ENCODE results near the gene PKP3.
"Not testable (repeated sequence)": the region's sequence is repeated elsewhere in the genome, so short reads cannot be mapped to it uniquely, and the experiment has no call there.

The PKP3 gene

DNA sequence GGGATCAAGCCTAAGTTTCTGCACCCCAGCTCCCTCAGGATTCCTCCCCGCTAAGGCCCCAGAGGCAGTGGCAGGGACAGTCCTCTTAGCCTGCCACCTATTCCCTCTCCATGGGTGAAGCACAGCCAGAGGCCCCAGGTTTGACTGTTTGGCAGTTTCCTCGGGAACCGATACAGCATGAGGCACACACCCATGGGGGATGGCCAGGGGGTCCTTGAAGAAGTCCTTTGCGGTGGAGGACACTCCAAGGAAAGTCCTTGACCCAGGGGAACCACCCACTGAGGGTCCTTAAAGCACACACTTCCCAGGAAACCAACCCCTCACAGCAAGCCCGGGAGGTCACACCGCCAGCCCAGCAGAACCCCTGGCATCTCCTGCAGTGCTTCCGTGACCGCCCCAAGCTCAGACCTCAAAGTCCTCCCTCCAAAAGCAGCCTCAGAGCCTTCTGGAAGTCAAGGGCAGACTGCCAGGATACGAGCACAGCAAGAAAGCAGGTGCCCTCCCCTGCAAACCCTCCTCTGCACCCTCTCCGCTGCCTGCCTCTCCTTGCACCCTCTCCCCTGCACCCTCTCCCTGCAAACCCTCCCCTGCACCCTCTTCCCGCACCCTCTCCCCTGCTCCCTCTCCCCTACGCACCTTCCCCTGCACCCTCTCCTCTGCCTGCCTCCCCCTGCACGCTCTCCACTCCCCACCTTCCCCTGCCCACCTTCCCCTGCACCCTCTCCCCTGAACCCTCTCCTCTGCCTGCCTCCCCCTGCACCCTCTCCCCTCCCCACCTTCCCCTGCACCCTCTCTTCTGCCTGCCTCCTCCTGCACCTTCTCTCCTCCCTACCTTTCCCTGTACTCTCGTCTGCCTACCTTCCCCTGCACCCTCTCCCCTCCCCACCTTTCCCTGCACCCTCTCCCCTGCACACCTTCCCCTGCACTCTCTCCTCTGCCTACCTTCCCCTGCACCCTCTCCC lies 19.4 kb downstream of the PKP3 start:
- DNase-seq = no peak

DNA sequence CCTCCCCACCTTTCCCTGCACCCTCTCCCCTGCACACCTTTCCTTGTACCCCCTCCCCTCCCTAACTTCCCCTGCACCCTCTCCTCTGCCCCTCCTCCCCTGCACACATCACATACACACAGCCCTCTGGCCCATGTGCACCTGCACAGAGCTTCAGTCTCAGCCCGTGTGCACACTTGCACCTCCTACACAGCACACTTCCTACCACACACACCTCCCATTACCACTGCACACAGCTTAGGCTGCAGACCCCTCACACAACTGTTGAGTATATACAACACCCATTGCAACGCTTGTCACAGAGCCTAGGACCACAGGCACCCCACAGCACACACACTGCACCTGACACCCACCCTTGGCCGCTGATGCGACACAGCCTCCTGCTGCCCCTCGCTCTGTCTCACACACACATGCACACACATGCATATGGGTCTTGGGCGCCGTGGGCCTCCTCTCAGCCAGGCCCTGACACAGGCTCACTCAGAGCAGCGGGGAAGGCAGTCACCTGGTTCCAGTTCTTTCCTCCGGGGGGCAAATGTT lies 20.4 kb downstream of the PKP3 start:
- no peak for DNase-seq

DNA sequence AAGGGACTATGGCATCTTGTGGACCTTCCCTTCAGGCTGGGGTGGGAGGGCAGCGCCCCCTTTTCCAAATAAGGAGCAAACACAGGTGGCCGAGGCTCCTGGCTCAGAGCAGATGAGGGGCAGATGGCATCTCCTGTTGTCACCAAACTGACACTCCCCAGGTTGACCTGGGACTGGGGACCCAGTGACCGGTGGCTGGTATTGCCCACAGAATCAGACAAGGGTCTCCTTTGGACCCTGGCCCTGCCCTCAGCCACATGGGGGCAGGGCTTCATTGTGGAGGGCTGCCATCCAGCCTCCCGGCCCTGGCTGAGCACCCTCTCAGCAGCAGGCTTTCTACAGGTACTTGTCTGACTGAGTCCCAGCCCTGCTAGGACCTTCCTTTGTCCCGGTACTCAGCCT lies 21.6 kb downstream of the PKP3 start:
- DNase-seq = no peak

DNA sequence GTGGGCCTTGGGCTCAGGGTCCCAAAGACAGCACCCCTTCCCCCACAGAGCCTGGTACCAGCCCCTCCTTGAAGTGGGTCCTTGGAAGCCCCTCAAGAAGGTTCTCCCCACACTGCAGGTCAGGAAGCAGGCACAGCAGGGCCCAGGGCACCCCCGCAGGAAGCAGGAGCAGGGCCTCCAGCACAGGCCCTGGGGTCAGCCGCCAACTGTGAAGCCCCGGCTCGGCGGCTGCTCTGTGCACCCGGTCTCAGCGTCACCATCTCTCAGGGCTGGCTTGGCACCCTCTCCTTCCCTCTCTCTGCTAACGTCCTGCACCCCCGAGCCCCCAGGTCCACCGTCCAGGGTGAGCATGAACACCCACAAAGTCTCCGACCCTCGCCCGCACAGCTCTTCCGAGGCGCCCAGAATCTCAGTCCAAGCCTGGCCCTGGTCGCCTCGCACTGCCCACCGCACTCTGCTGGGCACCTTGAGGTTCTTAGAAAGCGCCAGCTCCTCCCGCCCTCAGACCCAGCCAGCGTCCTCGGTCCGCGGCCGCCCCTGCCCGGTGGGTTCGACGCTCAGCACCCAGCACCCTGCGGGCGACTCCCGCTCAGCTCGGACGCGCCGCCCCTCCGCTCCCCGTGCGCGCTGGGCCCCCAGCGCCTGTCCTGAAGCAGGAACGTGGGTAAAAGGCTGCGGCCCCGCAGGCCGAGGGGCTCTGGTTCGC lies 22.2 kb downstream of the PKP3 start:
- no peak for DNase-seq

DNA sequence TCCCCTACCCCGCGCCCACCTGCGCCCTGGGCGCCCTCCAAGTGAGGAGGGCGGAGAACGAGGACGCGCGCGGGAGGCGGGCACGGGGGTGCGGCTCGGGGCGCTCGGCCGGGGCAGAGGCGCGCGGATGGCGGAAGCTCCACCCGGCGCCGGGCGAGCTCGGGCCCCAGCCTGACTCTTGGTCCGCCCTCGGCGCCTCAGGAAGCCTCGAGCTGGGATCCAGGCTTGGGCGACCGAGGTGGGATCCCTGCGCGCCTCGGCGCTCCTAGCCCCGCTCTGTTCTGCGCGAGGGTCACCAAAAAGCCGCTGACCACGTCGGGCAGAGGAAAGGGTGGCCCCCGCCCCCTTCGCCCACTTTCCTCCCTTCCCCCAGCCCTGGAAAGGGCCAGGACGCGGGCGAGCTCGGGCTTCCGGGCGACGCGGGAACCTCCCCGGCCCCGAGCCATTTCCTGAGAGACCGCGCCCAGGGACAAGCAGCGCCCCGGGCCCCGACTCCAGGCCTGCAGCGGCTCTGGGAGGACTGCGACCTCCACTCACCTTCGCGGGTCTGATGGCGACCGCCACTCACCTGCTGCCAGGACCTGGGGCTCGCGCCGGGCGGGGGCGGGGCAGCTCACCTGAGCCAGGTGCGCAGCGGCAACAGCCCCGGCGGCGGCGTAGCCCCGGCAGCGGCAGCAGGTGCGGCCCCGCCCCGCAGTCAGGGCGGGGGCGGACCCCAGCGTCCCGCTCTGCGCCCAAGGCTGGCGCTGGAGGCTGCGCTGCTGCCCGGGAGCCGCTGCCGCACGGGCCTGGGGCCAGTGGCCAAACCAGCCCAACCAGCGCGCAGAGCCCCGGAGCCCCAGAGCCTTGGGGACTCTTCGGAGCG lies 23.0 kb downstream of the PKP3 start:
- no peak for DNase-seq

DNA sequence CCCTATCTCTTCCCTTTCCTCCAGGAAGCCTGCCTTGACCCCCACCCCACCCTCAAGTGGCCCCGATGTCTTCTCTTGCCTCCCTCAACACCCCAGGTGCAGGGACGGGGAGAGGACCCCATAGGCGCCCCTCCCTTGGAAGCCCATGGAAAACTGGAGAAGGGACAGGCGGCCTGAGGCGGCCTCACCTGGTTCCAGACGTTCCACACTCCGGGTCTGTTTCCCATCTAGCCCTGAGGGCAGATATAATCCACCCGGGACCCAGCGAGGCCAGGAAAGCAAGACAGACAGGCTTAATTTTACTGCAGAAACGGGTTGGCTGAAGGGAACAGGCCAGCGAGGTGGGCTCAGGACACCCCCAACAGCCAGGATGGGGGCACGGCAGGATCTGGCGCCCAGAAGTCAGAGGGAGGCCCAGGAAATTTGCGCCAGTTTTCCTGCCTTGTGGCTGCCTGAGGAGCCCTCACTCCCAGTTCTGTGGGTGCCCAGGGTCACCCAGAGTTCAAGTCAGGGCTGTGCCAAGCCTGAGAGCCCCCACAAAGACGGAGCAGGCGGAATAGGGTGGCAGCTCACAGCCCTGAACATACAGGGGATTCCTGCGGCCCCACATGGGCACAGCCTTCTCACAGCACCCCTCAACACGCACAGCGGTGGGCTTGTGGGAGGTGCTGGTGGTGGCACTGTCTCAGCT lies 23.8 kb downstream of the PKP3 start:
- no peak for DNase-seq

DNA sequence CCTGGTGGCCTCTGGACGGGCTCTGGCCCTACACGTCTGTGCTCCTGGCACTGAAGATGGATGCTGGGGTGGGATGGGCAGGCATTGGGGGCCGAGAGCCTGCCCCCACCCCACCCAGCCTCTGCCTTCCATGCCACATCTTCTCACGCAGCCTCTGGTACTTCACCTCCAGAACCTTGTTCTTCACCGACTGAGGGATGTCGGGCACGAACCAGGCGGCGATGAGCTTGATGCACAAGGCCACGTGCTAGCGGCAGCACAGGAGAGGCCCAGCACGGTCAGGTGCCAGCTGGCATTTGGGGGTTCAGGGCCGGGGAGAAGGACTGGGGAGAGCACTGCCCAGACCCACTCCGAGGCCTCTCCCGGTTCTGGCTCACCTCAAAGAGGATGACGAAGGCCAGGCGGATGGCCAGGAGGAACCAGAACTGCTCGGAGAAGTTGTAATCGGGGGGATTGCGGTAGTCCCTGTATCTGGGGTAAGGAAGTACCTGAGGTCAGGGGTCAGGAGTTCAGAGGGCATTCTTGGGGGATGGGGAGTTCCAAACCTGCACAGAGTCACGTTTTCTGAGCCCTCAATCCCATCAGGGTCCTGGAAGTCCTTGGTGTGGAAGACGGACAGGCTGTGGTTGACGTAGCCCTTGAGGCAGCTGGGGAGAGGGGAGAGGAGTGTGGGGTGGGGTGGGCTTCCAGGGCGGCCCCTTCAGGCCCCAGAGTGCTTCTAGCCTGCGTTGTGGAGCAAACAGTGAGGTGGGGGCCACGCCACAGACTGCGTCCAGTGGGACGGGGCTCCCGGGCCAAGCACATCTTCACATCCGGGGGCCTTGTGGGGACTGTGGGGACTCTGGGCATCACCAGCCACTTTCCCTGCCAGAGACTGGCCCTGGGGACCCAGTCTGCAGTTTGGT lies 24.6 kb downstream of the PKP3 start:
- no peak for DNase-seq

DNA sequence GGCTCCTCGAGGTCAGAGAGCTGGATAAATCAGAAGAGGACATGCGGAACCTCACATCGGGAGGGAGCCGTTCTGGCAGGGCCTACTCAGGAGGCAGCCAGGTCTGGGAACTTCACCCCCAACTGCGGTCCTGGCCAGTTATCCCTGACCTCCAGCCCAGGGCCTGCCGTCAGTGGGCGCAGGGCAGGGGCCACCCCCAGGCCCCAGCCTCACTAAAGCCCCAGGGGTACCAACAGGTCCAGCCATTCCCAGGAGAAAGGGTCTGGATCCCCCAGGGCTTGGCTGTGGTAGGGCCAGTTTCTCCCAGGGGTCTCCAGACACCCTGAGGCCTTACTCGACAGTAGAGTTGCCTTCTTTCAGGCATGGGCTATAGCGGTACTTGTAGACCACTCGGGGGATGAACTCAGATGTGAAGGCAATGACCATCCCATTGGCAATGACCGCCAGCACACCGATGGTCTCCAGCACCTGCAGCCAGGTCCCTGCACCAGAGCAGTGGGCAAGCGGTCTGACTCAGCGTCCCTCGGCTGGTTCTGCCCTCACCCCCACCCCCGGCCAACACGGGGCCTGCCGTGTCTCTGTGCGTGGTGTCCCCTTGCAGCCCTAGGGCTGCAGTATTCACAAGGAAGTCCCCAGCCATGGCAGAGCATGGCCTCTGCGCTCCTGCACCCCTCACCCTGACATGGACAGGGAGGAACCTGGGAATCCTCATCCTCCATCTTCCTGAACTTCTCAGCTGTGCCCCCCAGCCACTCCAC lies 25.4 kb downstream of the PKP3 start:
- no peak for DNase-seq

DNA sequence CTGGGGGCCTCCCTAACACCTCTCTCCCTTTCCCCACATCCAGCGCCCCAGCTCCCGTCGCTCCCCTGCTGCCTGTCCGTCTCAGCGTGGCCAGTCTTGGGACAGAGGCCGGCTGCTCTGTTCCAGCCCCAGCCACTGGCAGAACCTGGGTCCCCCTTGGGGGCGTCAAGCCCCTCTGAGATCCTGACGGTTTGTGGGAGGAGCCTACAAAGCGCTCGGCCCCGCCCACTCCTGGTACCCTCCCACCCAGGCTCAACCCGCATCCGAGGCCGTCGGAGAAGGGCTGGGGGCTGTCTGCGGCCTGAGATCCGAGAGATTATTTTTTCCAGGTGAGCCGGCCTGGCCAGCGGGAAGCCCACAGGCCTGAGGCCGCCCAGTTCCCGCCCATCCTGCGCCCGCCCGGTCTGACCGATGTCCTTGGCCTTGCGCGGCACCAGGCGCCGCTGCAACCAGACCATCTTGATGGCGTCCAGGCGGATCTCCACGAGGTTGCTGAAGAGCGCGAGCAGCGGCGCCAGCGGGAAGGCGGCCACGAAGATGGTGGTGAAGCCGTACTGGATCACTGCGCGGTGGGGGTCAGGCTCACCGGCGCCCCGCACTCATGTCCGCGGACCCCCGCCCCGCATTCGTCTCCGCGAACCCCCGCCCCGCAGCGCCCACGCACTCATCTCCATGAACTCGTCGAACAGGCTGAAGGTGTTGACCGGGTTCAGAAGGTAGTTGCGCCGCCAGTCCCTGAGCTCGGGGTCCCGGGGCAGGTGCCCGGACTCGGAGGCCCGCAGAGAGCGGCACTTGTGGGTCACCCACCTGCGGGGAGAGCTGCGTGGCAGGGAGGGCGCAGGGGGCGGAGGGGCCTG lies 26.3 kb downstream of the PKP3 start:
- no peak for DNase-seq

DNA sequence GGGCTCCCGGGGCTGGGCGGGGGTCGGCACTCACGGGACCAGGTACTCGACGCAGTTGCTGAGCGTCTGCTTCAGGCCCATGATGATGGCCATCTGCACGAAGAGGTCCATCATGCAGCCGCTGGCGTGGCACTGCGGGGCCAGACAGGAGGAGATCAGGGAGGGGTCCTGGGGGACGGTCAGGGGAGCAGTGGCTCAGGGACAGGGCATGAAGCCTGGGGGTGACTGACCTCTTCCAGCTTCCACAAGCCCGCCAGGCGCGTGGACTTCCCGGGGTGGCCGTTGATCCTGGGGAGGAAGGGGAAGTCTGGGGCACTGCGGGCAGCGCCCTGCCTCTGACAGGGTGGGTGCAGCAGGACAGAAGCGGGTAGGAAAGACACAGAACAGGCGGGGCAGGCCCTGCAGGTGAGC lies 26.9 kb downstream of the PKP3 start:
- no peak for DNase-seq

DNA sequence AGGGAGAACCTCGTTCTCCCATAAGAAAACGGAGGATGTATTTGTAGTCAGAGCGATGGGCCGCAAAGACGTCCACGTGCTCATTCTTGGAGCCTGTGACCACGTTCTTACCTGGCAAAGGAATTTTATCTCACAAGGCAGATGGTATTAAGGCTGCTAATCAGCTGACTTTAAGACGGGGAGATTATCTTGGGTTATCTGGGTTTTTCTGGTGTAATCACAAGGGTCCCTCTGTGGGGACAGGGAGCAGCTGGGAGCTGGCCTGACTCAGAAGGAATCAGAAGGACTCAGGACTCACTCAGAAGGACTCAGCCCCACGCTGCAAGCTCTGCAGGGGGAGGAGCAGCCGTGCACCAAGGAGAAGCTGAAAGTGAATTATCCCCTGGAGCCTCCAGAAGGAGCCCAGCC lies 28.2 kb downstream of the PKP3 start:
- no peak for DNase-seq

DNA sequence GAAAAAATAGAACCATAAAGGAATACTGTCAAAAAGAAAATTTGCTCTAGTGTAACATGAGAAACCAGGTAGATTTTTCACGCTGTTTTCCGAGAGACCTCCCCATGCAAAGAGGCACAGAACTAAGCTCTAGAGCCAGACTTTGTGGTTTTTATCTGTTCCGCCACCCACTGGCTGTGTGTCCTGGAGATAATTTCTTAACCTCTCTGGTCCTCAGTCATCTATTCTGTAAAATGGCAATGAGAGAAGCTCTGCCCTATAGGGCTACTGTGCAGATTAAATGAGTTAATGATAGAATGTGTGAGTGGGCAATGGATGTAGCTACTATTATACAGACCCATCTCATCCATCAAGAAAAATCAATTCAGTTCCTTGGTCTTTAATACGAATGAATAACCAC lies 30.2 kb downstream of the PKP3 start:
- DNase-seq = no peak

DNA sequence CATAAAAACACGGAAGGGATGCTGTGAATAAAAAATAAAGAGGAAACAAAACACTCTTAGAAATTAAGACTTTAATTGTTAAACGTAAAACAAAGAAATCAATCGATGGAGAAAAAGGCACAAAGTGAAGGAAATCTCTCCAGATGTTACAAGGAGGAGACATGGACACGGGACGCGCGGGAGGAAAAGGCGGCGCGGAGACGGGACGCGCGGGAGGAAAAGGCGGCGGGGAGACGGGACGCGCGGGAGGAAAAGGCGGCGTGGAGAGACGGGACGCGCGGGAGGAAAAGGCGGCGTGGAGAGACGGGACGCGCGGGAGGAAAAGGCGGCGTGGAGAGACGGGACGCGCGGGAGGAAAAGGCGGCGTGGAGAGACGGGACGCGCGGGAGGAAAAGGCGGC lies 30.8 kb downstream of the PKP3 start:
- not testable (repeated sequence) for DNase-seq

DNA sequence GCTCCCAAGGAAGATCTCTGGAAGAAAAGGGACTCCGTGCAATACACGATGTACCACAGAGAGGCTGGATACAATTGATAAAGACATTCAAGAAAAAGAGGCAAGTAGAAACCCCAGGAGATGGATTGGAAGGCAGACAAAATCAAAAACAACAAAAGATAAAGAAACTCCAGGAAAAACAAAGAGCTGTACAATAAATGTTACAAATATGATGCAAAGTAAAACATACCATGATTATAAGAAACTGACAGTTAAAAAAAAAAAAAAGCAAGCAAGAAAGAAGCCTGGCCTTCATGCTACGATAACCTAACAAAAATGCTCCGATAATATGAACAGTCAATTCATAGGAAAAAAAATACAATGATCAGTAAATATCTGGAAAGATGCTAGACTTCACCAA lies 31.3 kb downstream of the PKP3 start:
- DNase-seq = no peak

DNA sequence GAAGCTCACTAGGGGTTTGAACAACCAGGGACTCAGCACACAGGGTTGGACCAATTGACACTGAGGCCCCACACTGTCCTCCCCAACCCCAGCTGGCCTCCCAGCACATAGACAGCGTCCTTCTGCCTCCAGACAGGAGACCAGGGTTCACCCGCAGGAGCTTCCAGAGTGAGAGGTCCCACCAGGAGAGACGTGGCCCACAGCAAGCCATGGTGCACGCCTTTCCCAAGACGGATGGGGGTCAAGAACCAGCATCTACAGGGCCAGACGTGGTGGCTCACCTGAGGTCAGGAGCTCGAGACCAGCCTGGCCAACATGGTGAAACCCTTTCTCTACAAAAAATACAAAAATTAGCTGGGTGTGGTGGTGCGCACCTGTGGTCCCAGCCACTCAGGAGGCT lies 32.8 kb downstream of the PKP3 start:
- DNase-seq = no peak

DNA sequence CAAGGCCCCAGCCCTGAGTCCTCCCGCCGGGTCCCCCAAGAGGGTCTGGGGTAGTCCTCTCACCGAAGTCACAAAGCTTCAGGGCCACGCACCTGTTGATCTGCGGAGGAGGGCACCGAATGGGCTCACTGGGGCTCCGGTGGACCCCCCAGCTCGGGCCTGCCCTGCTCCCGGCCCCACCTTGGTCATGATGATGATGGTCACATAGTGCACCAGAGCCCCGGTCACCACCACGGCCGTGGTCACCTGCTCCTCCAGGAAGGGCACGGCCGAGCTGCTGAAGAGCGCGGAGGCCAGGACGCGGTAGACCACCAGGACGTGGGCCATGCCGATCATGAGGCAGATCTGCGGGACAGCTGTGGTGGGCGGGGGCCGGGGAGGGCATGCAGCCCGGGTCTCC lies 34.3 kb downstream of the PKP3 start:
- DNase-seq = no peak

DNA sequence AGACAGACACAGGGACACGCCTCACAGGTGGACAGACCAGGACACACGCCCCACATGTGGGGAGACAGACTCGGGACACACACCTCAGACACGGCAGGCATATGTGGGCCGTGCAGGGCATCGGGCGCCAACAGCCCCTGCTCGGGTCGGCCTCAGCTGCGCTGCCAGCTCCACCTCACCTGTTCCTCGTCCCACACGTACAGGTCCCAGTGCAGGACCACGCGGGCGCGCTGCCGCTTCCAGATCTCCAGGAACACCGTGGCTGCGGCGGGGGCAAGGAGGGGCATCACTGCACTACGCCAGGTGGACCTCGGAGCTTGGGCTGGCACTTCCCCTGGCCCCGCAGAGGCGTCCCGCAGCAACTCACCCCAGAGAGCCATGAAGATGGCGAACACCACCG lies 35.4 kb downstream of the PKP3 start:
- DNase-seq = no peak

DNA sequence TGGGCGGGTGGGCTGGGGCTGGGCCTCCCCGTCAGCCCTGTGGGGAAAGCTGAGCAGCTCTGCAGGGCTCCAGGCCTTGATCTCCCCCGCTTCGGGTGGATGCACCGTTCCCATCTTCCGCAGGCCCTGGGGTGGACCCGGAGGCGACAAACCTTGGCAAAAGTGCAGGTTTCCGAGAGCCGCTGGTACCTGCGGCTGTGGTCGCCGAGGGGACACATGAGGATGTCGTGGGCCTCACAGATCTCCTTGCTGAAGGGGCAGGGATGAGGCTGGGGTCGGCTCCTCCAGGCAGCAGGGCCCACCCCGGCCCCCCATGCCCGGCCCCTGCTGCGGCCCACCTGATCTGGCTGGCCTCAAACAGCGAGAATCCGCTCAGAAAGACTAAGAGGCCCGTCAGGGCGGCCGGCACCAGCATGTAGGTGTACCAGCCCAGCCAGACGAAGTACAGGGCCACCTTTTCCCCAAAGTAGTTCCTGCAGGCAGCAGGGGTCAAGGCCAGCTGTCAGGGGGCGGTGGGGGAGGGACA lies 36.0 kb downstream of the PKP3 start:
- no peak for DNase-seq

DNA sequence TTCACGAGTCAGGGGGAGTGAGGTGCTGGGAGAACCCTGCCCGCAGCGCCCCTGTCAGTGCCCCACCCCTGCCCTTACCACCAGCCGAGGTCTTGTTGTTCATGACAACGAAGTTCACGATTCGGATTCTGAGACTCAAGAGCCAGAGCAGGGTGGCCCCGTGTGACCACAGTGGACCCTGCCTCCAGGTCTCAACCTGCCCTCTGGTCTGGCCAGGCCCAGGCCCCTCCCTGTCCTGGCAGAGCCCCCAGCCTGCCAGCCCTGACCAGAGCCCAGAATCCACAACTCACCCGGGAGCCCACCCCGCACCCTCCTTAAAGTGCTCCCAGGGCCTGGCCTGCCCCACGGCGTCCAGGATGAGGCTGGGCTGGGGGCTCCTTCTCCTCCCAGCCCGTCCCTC lies 37.9 kb downstream of the PKP3 start:
- no peak for DNase-seq
